ENCODE results near the gene ANKRD6.

The ANKRD6 gene

DNA sequence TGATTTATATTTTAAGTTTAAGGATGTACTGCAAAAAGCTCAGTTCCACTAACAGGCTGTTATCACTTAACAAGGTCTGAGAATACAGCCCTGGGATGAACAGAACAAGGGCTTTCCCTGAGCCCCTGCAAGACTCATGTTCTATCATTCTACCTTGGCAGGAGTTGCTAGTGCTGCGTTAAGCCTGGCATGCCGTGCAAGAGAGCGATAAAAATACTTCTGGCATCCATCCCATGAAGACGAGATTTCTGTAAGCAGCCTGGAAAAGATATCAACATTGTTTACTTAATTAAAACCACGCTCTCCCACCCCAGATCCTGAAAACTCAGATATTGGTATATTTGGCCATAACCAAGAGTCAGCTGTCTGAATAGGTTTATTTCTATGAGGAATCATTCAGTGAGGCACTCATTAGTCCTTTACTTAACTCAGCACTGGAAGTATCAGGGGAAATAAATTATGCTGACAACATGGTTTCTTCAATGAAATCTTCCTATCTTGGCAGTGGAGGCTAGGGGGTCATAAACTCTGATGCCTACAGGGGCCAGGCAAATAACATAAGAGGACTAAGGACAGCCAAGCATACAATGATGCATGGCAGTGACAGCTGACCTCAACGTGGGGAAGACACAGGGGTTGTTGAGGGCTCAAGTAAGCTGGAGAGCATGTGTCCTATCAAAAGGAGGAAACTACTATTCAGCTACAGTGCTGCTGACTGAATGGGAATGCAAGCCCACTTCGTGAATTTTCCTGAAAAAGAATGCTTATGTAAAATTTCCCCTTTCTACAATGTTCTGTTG lies 243.2 kb downstream of the ANKRD6 start:
- intact Hi-C loops (cut with micrococcal nuclease), result no loop called here
- H3K4me1 Mint-ChIP-seq (ENCODE audit: low read depth), result no peaks in the 10 kb centered on the region
- H3K9me3 Mint-ChIP-seq, result no peaks in the 10 kb centered on the region
- H3K27ac Mint-ChIP-seq, result peak overlapping the region; percentile 41
- H3K27me3 Mint-ChIP-seq, result no peaks in the 10 kb centered on the region
- peaks cover 95% of the 10 kb centered on the region for H3K36me3 Mint-ChIP-seq (ENCODE audit: low read depth)
- no peak overlapping the region for H3K4me3 Mint-ChIP-seq

DNA sequence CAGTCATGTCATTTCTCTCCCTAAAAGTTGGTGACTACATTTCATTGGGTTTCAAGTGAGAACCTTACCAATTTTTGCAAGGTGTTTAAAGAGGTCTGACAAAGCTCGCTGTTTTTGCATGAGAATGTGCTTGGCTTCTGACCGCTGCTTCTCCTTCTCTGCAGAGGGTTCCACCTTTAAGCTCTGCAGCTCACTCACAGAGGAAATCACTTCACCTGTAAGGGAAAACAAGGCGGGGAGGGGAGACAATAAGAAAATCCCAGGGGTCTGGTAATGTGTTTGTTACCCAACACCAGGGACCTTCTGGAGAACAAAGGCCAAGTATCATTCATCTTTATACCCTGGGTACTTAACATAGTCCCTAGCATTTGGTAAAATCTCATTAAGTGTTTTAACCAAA lies 245.6 kb downstream of the ANKRD6 start:
- no peak overlapping the region for H3K27ac Mint-ChIP-seq
- H3K4me3 Mint-ChIP-seq, result no peak overlapping the region
- H3K9me3 Mint-ChIP-seq, result no peaks in the 10 kb centered on the region
- no peaks in the 10 kb centered on the region for H3K4me1 Mint-ChIP-seq (ENCODE audit: low read depth)
- H3K27me3 Mint-ChIP-seq, result no peaks in the 10 kb centered on the region
- peaks cover 94% of the 10 kb centered on the region for H3K36me3 Mint-ChIP-seq (ENCODE audit: low read depth)
- intact Hi-C loops (cut with micrococcal nuclease), result no loop called here

DNA sequence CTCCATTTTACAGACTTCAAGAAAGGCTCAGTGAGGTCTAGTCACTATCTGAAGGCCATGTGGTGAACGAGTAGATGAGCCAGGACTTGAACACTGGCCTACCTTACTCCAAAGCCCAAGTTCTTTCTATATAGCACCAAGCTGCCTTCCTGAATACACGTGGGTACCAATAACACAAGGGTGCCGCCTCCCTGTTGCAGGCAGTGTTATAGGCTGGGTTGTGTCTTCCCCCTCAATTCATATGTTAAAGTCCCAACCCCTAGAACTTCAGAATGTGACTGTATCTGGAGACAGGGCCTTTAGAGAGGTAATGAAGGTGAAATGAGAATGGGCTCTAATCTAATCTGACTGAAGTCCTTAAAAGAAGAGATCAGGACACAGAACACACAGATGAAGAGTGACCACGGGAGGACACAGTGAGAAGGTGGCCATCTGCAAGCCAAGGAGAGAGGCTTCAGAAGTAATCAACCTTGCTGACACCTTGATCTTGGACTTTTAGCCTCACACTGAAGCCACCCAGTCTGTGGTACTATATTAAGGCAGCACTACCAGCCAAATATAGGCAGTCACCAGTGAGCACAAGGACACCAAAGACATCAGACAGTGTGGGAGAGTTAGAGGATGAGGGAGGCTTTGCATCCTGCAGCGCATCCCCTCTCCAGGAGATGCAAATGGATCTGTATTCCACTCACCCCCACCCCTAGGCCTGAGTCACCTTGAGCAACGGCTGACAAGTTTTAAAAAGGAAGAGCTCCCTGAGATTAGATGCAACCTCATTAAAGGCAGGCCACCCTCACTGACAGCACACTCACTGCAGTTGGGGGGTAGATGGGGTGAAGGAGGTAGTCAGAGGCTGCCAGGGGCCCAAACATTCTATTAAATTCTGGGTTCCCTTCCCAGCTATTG lies 246.5 kb downstream of the ANKRD6 start:
- H3K36me3 Mint-ChIP-seq (ENCODE audit: low read depth), result peaks cover 96% of the 10 kb centered on the region

DNA sequence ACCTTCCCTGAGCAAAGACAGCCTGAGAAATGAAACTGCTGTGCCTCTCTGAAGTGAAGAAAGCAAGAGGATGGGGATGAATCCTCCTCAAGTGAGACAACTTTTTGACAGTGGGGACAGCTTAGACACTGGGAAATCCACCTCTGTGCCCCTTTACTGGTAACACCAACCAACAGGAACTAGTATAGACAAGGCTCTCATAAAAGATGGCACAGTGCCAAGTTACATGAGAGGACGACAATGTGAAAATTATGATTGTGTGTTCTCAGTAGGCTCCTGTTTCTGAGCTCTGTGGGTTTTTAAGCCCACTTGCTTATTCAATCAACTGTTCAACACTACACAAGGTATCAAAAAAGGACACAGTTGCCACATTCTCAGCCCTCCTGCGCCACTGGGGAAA lies 247.2 kb downstream of the ANKRD6 start:
- intact Hi-C loops (cut with micrococcal nuclease), result no loop called here
- H3K36me3 Mint-ChIP-seq (ENCODE audit: low read depth), result peaks cover 96% of the 10 kb centered on the region
- no peaks in the 10 kb centered on the region for H3K4me1 Mint-ChIP-seq (ENCODE audit: low read depth)
- H3K9me3 Mint-ChIP-seq, result no peaks in the 10 kb centered on the region
- H3K27me3 Mint-ChIP-seq, result no peaks in the 10 kb centered on the region
- no peak overlapping the region for H3K27ac Mint-ChIP-seq
- no peak overlapping the region for H3K4me3 Mint-ChIP-seq

More for the DNA sequence above, 246.5 kb downstream of the ANKRD6 start:
- intact Hi-C loops (cut with micrococcal nuclease), result no loop called here
- Mint-ChIP-seq H3K27me3 (no peaks in the 10 kb centered on the region), H3K4me3 (no peak overlapping the region), H3K27ac (no peak overlapping the region), H3K4me1 (ENCODE audit: low read depth) (no peaks in the 10 kb centered on the region), H3K9me3 (no peaks in the 10 kb centered on the region)

DNA sequence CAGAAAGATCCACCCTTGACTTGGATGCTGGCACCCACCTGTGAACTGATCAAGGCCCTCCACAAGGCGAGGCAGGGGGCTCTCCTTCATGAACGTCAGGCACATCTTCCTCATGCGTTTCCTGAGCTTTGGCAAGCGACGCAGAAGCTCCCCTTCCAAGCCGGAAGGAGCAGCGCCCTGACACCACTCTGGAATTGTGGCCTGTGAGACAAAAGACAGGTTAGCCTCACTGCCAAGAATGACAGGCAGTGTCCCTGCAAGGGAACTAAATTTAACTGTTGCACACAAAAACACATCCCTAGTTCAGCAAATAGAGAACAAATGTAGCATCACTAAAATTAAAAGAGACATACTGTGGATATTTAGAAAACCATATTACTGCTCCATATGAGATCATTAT lies 247.6 kb downstream of the ANKRD6 start:
- intact Hi-C loops (cut with micrococcal nuclease), result no loop called here
- Mint-ChIP-seq H3K9me3 (no peaks in the 10 kb centered on the region), H3K4me3 (no peak overlapping the region), H3K36me3 (ENCODE audit: low read depth) (peaks cover 96% of the 10 kb centered on the region), H3K4me1 (ENCODE audit: low read depth) (no peaks in the 10 kb centered on the region), H3K27ac (no peak overlapping the region), H3K27me3 (no peaks in the 10 kb centered on the region)

DNA sequence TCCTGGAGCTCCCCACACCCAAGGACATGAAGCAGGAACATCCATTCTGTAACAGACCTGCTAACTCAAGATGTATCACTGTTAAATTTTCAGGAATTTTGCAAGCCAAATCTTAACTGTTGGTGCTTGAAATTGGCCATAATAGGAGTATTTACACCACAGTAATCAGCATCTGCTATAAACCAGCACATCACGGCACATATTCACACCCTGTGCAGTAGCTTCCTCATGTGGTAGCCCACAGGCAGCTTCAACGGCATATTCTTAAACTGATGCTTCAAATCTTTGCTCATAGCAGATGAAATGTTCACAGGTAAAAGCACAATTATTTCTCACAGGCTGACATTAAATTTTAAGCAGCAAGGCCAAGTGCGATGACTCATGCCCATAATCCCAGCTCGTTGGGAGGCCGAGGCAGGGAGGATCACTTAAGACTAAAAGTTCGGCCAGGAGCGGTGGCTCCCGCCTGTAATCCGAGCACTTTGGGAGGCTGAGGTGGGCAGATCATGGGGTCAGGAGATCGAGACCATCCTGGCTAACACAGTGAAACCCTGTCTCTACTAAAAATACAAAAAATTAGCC lies 249.1 kb downstream of the ANKRD6 start:
- Mint-ChIP-seq H3K27me3 (no peaks in the 10 kb centered on the region), H3K4me3 (no peak overlapping the region), H3K36me3 (ENCODE audit: low read depth) (peaks cover 96% of the 10 kb centered on the region), H3K4me1 (ENCODE audit: low read depth) (no peaks in the 10 kb centered on the region), H3K9me3 (no peaks in the 10 kb centered on the region), H3K27ac (no peak overlapping the region)
- intact Hi-C loops (cut with micrococcal nuclease), result no loop called here

DNA sequence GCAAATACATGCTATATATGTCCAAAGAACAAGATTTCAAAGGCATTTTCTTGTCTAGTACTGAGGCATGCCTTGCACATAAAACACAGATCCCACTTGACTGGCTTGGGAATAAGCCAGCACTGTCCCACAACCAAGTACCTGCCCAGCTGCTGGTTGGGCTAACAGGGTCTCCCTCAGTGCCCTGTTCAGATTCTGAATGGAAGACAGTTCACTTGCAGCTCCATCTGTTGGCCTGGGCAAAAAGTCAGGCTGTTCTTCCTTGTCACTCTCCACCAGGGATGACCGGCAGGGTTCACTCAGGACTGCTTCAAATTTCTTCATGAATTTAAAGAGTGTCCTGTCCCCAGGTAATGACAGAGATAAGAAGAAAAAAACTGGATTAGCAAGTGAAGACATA lies 250.0 kb downstream of the ANKRD6 start:
- peaks cover 96% of the 10 kb centered on the region for H3K36me3 Mint-ChIP-seq (ENCODE audit: low read depth)
- no peak overlapping the region for H3K27ac Mint-ChIP-seq

More for the DNA sequence above, 250.0 kb downstream of the ANKRD6 start:
- H3K9me3 Mint-ChIP-seq, result no peaks in the 10 kb centered on the region
- intact Hi-C loops (cut with micrococcal nuclease), result no loop called here
- H3K4me1 Mint-ChIP-seq (ENCODE audit: low read depth), result no peaks in the 10 kb centered on the region
- no peak overlapping the region for H3K4me3 Mint-ChIP-seq
- H3K27me3 Mint-ChIP-seq, result no peaks in the 10 kb centered on the region
